ENCODE data around the gene CNOT1.

The CNOT1 gene

DNA sequence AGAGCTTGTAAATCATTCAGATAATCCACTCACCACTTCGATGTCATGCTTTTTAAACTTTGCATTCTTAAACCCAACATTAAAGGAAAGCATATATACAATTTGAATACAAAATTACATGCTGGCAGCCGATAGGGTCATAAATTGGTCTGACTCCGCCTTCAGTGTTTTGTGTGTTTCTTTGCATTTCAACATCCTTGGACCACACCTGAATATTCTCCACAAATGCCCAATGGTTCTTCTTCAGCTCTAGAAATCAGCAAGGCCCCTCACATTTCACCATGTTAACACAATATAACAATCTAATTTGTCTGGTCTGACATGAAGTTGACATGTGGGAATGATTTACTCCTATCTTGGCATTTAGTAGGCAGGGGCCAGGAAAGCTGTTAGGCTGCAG lies 97.2 kb downstream of the CNOT1 start:
- H3K27ac ChIP-seq, result no peak overlapping the region
- no peak for DNase-seq (ENCODE audit: low read depth, low spot score)

GRCh38 chr16:58530179-58530578 lies 99.4 kb downstream of the CNOT1 start:
- no peak for DNase-seq (ENCODE audit: low read depth, low spot score)
- H3K27ac ChIP-seq, result no peak overlapping the region

- DNase-seq (ENCODE audit: low read depth, low spot score), result no peak
- H3K27ac ChIP-seq, result no peak overlapping the region
These were observed 109.9 kb downstream of the CNOT1 start for GRCh38 chr16:58519707-58520106.

DNA sequence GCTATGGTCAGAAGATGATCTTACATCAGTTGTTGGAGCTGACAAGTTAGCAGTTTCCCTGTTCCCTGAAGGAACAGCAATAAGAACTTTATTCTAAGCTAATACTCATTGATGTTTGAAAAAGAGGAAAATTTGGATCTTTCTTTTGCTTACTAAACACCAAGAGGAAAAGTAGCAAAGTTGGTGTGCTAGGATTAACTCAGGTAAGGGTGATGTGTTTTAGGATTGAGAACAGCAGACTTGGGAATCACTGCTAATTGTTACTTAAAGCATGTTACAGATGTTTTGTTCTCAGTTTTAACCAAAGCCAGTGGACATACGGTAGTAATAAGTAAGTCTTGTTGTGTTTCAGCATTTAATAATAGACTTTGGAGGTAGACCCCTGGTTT lies 110.7 kb downstream of the CNOT1 start:
- no peak for DNase-seq (ENCODE audit: low read depth, low spot score)

DNA sequence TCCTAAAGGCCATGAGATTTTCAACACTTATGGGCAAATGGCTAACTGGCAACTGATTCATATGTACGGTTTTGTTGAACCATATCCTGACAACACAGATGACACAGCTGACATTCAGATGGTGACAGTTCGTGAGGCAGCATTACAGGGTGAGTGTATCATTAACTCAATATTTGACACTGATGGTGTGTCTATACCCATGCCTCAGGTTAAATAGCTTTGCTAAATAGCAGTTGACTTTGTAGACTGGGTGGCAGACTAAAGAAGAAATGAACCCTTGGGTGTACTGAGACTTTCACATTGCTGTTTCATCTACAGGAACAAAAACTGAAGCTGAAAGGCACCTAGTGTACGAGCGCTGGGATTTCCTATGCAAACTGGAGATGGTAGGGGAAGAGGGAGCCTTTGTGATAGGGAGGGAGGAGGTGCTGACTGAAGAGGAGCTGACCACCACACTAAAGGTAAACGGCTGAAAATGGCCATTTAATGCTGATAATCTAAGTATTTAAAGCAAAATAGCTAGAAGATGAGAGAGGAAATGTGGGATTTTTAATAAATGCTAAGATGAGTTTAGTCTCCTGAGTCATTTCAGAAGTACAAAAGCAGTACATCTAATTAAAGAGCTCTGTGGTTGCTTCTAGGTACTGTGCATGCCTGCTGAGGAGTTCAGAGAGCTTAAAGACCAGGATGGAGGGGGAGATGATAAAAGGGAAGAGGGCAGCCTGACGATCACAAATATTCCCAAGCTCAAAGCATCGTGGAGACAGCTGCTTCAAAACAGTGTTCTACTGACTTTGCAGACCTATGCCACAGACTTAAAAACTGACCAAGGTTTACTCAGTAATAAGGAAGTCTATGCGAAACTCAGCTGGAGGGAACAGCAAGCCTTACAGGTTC lies 111.3 kb downstream of the CNOT1 start:
- DNase-seq (ENCODE audit: low read depth, low spot score), result no peak
- no peak overlapping the region for H3K27ac ChIP-seq

More for the DNA sequence above, 110.7 kb downstream of the CNOT1 start:
- H3K27ac ChIP-seq, result no peak overlapping the region

- H3K27ac ChIP-seq, result peak overlapping the region; percentile 74
- no peak for DNase-seq (ENCODE audit: low read depth, low spot score)
These were observed 112.9 kb downstream of the CNOT1 start for GRCh38 chr16:58516768-58517107.

DNA sequence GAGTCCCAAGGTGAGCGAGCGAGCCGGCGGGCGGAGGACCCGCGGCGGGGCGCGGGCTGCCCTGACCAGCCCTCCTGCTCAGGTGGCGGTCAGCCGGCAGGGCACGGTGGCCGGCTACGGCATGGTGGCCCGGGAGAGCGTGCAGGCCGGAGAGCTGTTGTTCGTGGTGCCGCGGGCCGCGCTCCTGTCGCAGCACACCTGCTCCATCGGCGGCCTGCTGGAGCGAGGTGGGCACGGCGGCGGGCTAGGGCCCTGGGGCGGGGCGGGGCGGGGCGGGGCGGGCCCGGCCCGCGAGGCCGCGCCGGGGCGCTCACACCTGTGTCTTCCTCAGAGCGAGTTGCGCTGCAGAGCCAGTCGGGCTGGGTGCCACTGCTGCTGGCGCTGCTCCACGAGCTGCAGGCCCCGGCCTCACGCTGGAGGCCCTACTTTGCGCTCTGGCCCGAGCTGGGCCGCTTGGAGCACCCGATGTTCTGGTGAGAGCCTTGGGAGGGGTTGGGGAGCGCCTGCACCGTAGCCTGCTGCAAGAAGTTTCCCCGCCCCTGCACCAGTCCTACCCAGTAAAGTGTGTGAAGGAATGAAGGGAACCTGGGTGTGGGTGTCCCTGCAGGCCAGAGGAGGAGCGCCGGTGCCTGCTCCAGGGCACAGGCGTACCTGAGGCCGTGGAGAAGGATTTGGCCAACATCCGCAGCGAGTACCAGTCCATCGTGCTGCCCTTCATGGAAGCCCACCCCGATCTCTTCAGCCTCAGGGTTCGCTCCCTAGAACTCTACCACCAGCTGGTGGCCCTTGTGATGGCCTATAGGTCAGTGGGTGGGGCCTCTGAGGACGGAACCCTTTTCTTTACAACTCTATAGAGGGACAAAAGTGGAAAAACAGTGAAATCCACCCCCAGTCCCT lies 113.5 kb downstream of the CNOT1 start:
- peak overlapping the region; percentile 74 for H3K27ac ChIP-seq
- DNase-seq (ENCODE audit: low read depth, low spot score), result peak; percentile 14

- DNase-seq (ENCODE audit: low read depth, low spot score), result peak; percentile 27
- peak within 1 kb of the TSS; percentile 74 for H3K27ac ChIP-seq
These were observed 114.3 kb downstream of the CNOT1 start, which contains the start of gene SETD6 for GRCh38 chr16:58515125-58515870. Gene SETD6, plus strand, starts transcription at chr16:58515517. Its CDS starts 21 bp downstream, at chr16:58515538.

- DNase-seq (ENCODE audit: low read depth, low spot score), result no peak
- H3K27ac ChIP-seq, result no peak overlapping the region
These were observed 115.8 kb downstream of the CNOT1 start for GRCh38 chr16:58513874-58514273.

- H3K27ac ChIP-seq, result no peak overlapping the region
- no peak for DNase-seq (ENCODE audit: low read depth, low spot score)
These were observed 117.5 kb downstream of the CNOT1 start for GRCh38 chr16:58511933-58512815.

GRCh38 chr16:58510776-58511628 lies 118.6 kb downstream of the CNOT1 start:
- no peak for DNase-seq (ENCODE audit: low read depth, low spot score)
- H3K27ac ChIP-seq, result no peak overlapping the region

GRCh38 chr16:58510097-58510775 lies 119.4 kb downstream of the CNOT1 start:
- H3K27ac ChIP-seq, result no peak overlapping the region
- DNase-seq (ENCODE audit: low read depth, low spot score), result no peak

DNA sequence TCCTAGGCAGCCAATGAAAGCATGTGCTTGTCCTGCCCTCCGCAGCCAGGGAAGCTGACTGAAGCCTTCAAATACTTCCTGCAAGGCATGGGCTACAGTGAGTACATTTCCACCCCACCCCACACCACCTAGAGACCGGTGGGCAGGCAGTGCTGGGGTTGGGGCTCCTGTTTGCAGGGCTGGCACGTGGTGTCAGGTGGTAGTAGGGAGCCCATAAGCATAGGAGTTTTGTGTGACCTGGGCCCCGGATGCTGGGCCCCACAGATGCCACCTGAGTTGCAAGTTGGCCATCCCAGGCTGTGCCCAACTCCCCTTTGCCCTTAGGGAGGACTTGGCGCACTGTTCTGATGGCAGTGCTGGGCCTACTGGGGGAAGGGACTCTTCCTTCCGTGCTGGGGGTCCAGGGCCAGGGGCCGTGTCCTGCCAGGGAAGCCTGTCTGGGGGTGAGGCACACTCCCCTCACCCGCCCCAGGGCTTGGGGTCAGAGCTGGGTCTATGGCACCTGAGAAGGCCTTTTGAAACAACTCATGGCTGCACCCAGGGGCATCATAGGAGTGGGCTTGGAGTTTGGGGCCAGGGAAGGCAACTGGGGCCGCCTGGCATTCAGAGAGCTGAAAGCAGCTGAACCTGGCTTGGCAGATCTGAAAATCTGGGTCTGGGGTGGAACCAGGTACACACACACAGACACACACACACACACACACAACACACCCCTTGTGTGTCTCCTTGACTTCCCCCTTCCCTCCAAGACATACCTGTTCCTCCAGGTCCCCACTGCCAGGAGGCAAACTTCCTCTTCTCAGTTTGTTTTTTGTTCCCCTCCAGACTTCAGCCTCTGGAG lies 120.2 kb downstream of the CNOT1 start:
- DNase-seq (ENCODE audit: low read depth, low spot score), result no peak
- H3K27ac ChIP-seq, result no peak overlapping the region

- no peak for DNase-seq (ENCODE audit: low read depth, low spot score)
- no peak overlapping the region for H3K27ac ChIP-seq
These were observed 120.9 kb downstream of the CNOT1 start for GRCh38 chr16:58508671-58509251.

DNA sequence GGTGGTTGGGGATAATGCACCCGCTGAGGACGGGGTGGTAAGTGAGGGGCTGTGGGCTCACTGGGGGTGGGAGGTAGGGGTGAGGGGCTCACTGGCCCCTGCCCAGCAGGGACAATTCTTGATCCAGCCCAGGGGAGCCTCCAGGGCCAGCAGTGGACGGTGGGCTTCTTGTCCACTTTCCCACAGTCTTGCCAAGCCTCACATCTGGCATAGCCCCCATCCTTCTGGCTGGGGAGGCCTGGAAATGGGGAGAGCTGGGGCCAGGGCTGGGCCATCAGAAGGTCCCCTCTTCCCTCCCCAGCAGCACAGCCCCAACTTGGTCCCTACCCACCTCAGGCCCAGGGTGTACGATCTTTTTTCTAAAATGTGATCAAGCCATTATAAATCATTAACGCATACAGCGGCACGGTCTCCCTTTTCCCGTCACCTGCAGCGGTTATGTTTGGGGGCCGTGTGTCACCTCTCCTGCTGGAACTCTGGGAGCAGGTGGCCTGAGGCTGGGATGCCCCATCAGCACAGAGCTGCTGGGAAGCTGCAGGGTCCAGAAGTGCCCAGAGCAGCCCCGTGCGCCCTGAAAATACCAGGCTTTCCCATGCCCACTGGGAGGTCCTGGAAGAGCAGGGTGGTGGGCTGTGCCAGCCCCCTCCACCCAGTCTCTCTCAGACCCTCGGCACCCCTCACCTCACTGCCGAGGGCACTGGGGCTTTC lies 121.5 kb downstream of the CNOT1 start:
- no peak for DNase-seq (ENCODE audit: low read depth, low spot score)
- no peak overlapping the region for H3K27ac ChIP-seq
